ENCODE data around the gene RAP1GAP.
A peak's percentile ranks its signal among the peaks of the same experiment; 100 is the strongest.

RAP1GAP gene

DNA sequence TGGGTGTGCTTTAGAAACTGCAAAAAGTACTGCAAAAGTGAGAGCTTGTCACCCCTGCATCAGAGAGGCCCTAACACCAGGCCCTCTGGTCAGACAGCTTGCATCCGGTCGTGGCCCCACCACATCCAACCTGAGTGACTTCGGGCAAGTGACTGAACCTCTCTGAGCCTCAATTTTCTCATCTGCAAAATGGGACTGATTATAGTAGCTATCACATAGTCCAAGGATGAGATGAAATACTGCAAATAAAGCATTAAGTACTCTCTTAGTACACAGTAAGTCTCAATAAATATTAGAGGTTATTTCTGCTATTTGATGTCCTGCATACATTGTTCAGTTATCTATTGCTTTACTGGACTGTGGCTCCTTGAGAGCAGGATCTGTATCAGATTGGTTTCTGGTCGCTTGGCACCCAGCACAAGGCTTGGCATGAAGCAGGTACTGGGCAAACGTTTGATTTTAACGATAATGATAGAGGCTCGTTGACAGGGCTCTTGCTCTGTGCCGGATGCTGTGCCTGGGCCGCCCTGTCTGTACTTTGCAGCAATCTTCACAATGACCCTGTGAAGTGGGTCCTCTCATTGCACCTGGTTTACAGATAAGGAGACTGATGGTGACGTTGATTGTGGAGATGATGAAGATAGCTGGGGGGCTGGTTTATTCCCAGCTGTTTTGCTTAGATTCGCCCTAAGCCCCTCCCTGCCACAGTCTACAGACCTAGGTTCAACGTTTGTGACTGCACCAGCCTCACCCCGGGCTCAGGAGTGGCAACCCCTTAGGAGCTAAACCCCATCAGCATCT lies 43.6 kb downstream of the RAP1GAP start:
- Histone ChIP-seq H3K36me3 (ENCODE audit: insufficient read depth) (no peaks in the 10 kb centered on the region), H3K79me2 (ENCODE audit: insufficient read depth, low read depth) (no peaks in the 10 kb centered on the region), H3K4me3 (IDR thresholded peaks at IDR 0.05; ENCODE audit: insufficient read depth, low read depth, low read length) (no peak overlapping the region), H3K27ac (no peak overlapping the region), H2AFZ (ENCODE audit: low read depth) (no peak overlapping the region), H4K20me1 (ENCODE audit: insufficient read depth) (no peaks in the 10 kb centered on the region), H3K4me2 (no peak overlapping the region), H3K9ac (no peak overlapping the region), H3K27me3 (ENCODE audit: insufficient read depth, low read depth) (peaks cover 51% of the 10 kb centered on the region), H3K4me1 (ENCODE audit: low read depth, poor library complexity, severe bottlenecking) (no peaks in the 10 kb centered on the region)
- TF ChIP-seq, protein P1, sequence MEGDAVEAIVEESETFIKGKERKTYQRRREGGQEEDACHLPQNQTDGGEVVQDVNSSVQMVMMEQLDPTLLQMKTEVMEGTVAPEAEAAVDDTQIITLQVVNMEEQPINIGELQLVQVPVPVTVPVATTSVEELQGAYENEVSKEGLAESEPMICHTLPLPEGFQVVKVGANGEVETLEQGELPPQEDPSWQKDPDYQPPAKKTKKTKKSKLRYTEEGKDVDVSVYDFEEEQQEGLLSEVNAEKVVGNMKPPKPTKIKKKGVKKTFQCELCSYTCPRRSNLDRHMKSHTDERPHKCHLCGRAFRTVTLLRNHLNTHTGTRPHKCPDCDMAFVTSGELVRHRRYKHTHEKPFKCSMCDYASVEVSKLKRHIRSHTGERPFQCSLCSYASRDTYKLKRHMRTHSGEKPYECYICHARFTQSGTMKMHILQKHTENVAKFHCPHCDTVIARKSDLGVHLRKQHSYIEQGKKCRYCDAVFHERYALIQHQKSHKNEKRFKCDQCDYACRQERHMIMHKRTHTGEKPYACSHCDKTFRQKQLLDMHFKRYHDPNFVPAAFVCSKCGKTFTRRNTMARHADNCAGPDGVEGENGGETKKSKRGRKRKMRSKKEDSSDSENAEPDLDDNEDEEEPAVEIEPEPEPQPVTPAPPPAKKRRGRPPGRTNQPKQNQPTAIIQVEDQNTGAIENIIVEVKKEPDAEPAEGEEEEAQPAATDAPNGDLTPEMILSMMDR (conservative IDR thresholded peaks at IDR 0.05; ENCODE audit: low read depth, low read length) = no peak

DNA sequence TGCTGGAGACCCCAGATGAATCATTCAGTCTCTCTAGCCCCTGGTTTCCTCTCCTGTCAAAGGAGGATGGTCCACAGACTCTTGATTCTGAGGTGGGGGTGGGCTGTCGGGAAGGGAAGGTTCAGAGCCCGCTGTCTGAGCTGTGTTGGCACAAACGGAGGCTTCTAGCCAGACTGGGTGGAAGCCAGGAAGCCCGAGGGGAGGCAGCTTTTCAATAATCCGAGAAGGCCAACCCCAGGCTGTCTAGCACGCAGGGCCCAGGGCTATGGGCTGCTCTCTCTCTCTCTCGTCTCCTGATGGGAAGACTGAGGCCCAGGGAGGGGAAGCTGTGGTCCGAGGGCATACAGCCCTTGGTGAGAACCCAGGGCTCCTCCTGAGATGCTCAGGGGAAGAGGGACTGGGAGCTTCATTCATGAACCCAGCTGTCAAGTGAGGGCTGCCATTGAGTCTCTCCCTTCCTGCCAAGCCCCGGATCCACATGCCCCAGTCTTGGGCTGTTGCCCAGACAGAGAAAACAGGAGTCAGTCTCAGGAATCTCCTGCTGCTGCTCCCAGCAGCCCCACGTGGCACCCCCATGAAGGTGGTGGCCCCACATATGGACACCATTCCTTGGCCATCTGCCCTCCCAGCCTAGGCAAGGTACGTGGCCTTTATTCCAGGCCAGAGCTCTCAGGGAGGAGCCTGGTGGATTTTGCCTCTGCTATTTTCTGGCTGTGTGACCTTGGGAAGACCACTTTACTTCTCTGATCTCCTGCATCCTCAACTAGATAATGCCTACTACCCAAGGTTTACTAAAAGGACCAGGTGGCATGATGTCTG lies 44.4 kb downstream of the RAP1GAP start:
- Histone ChIP-seq H3K4me3 (IDR thresholded peaks at IDR 0.05; ENCODE audit: insufficient read depth, low read depth, low read length) (no peak overlapping the region), H3K4me2 (no peak overlapping the region), H3K27ac (no peak overlapping the region), H3K36me3 (ENCODE audit: insufficient read depth) (no peaks in the 10 kb centered on the region), H2AFZ (ENCODE audit: low read depth) (no peak overlapping the region), H3K9ac (no peak overlapping the region), H3K4me1 (ENCODE audit: low read depth, poor library complexity, severe bottlenecking) (no peaks in the 10 kb centered on the region), H4K20me1 (ENCODE audit: insufficient read depth) (no peaks in the 10 kb centered on the region), H3K79me2 (ENCODE audit: insufficient read depth, low read depth) (no peaks in the 10 kb centered on the region), H3K27me3 (ENCODE audit: insufficient read depth, low read depth) (peaks cover 51% of the 10 kb centered on the region)
- TF ChIP-seq, protein P1 (conservative IDR thresholded peaks at IDR 0.05; ENCODE audit: low read depth, low read length) = no peak

DNA sequence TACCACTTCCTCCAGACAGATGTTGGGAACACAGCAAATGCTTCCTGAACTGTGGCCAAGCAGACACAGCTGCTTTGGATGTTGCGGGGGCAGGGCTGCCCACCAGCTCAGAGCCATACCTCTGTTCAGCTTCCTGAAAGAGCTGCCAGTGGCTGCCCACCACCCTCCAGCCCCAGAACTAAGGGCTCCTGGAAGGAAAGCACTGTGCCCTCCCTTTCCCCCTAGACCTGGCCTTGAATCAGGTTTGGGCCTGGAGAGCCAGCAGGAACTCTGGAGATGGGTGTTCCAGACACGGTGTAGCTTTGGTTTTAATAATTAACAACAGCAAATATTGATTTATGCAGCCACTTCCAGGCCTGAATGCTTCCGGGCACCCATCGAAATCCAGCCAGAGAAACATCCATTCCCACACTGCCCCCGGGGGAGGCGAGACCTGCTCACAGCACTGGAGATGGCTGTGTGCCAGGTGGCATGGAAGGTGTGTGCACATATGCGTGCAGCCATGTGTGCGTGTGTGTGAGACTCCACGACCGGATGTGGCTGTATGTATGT lies 45.7 kb downstream of the RAP1GAP start:
- H3K27ac ChIP-seq = no peak overlapping the region
- no peaks in the 10 kb centered on the region for H4K20me1 ChIP-seq (ENCODE audit: insufficient read depth)
- H3K4me1 ChIP-seq (ENCODE audit: low read depth, poor library complexity, severe bottlenecking) = no peaks in the 10 kb centered on the region
- H2AFZ ChIP-seq (ENCODE audit: low read depth) = no peak overlapping the region
- H3K4me2 ChIP-seq = no peak overlapping the region
- no peak overlapping the region for H3K4me3 ChIP-seq (IDR thresholded peaks at IDR 0.05; ENCODE audit: insufficient read depth, low read depth, low read length)
- TF ChIP-seq, protein P1 (conservative IDR thresholded peaks at IDR 0.05; ENCODE audit: low read depth, low read length) = no peak
- H3K9ac ChIP-seq = no peak overlapping the region
- H3K79me2 ChIP-seq (ENCODE audit: insufficient read depth, low read depth) = no peaks in the 10 kb centered on the region
- no peaks in the 10 kb centered on the region for H3K36me3 ChIP-seq (ENCODE audit: insufficient read depth)
- peaks cover 49% of the 10 kb centered on the region for H3K27me3 ChIP-seq (ENCODE audit: insufficient read depth, low read depth)

DNA sequence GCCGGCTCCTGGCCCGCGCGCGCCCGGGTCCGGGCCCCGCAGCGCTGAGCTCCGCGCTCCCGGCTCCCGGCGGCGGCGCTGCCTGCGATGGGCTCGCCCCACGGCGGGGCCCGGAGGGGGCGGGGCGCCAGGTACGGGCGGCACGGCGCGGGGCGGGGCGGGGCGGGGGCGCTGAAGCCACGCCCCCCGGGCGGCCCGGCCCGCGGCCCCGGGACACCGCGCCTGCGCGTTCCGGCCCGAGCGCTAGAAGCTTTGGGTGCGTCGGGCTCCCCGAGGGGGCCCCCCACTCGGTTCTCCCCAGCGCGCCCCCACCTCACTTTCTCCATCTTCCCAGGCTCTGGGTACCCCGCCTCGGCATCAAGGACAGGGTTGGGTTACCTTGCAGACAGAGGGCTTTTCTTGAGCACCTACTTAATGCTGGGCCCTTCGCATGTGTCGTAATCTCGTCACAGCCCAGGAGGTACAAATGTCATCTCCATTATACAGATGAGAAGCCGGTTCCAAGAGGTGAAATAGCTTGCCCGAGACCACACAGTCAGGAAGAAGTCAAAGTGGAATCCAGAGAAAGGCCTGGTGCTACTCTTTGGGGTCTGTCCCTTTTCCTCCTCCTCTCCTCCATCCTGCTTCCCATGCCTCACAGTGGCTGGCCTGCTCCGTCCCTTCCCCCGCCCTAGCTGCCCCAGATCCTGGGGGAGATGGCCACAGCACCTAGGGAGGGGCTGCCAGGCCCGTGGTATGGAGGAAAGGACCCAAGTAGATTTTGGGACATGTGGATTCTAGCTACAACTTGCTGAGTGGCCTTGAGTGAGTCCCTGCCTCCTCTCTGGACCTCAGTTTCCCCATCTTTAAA lies 46.5 kb downstream of the RAP1GAP start:
- Histone ChIP-seq H3K4me3 (IDR thresholded peaks at IDR 0.05; ENCODE audit: insufficient read depth, low read depth, low read length) (no peak overlapping the region), H4K20me1 (ENCODE audit: insufficient read depth) (no peaks in the 10 kb centered on the region), H3K79me2 (ENCODE audit: insufficient read depth, low read depth) (no peaks in the 10 kb centered on the region), H3K4me2 (no peak overlapping the region), H3K36me3 (ENCODE audit: insufficient read depth) (no peaks in the 10 kb centered on the region), H3K4me1 (ENCODE audit: low read depth, poor library complexity, severe bottlenecking) (no peaks in the 10 kb centered on the region), H2AFZ (ENCODE audit: low read depth) (peak overlapping the region; percentile 18; the same call in 1 of the 2 replicates), H3K9ac (no peak overlapping the region), H3K27me3 (ENCODE audit: insufficient read depth, low read depth) (peaks cover 50% of the 10 kb centered on the region; the same call in 1 of the 2 replicates), H3K27ac (no peak overlapping the region)
- TF ChIP-seq, protein P1 (conservative IDR thresholded peaks at IDR 0.05; ENCODE audit: low read depth, low read length) = no peak

All from KMS-11 (cell line).